IPS-NIHi7 (cell line): ENCODE data around the gene TMEM259.

Source experiments
- DNase-seq: peaks from one replicate; pipeline ENCODE4 v3.0.0; 2012; ENCODE audit warnings: mixed read lengths; ENCODE audit errors: extremely low spot score

TMEM259 gene

GRCh38 chr19:1055886-1056620, 35.1 kb upstream of the TMEM259 start:
- DNase-seq = no peak

GRCh38 chr19:1055028-1055425, 34.1 kb upstream of the TMEM259 start:
- DNase-seq = no peak

- DNase-seq = no peak
Measured at GRCh38 chr19:1054102-1055027, 33.4 kb upstream of the TMEM259 start.

- no peak for DNase-seq
Measured at GRCh38 chr19:1053176-1054101, 32.5 kb upstream of the TMEM259 start.

- no peak for DNase-seq
Measured at GRCh38 chr19:1052349-1052975, 31.5 kb upstream of the TMEM259 start.

- DNase-seq = no peak
Measured at GRCh38 chr19:1051791-1052190, 30.9 kb upstream of the TMEM259 start.

GRCh38 chr19:1050989-1051788, 30.3 kb upstream of the TMEM259 start:
- DNase-seq = no peak

- DNase-seq = no peak
Measured at GRCh38 chr19:1049800-1050199, 28.9 kb upstream of the TMEM259 start.

GRCh38 chr19:1049106-1049505, 28.2 kb upstream of the TMEM259 start:
- no peak for DNase-seq

GRCh38 chr19:1047696-1048147, 26.8 kb upstream of the TMEM259 start:
- peak; percentile 70 for DNase-seq

- DNase-seq = no peak
Measured at GRCh38 chr19:1046836-1047695, 26.1 kb upstream of the TMEM259 start.

GRCh38 chr19:1046117-1046626, 25.2 kb upstream of the TMEM259 start:
- DNase-seq = no peak

GRCh38 chr19:1045247-1045603, 24.3 kb upstream of the TMEM259 start:
- peak; percentile 91 for DNase-seq

GRCh38 chr19:1042689-1043511, 22.0 kb upstream of the TMEM259 start:
- DNase-seq = no peak

- no peak for DNase-seq
Measured at GRCh38 chr19:1041835-1042685, 21.1 kb upstream of the TMEM259 start.

- no peak for DNase-seq
Measured at GRCh38 chr19:1041272-1041834, 20.4 kb upstream of the TMEM259 start.
